AG09309 (cell line): ENCODE data around the gene APBB2.

Experiments used
- DNase-seq: peaks from one replicate; pipeline ENCODE4 v3.0.0-alpha.2; 2010; ENCODE audit warnings: low read depth
- H3K4me3 ChIP-seq: 2 replicates; pipeline ENCODE4 v1.5.1; 2011; ENCODE audit warnings: mild to moderate bottlenecking, low read depth, low read length, moderate library complexity; ENCODE audit not compliant: control insufficient read depth
- TF ChIP-seq, protein P1 (sequence below): IDR thresholded peaks from 2 replicates; pipeline ENCODE4 v1.5.1; 2011; ENCODE audit warnings: mild to moderate bottlenecking, low read depth, low read length, inconsistent platforms; ENCODE audit not compliant: insufficient read depth, control insufficient read depth; ENCODE audit errors: missing control alignments

APBB2 gene

DNA sequence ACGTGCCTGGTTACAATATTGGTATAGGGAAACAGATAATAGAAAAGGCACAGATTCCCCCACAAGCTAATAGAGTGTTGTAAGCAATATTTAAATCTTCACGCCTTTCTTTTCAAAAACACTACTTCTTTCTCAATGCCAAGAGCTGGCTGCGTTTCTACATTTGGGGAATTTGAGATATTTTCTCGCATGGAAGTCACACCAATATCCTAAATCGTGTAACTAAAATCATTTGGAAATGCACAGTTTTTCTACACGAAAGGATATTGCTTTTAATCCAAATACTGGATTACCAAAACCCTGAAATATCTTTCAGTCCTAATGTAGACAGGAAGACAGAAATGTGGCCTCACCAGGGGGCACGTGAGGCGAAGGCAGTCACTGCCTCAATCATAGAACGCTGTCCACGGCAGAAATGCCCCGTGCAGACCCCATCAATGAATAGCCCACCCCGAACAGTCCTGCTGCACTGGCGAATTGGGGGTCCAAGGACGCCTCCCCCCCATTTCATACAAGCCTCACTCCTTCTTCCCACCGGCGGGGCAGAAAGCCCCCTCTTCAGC, 358.0 kb downstream of the APBB2 start:
- no peak overlapping the region for H3K4me3 ChIP-seq
- TF ChIP-seq, protein P1, sequence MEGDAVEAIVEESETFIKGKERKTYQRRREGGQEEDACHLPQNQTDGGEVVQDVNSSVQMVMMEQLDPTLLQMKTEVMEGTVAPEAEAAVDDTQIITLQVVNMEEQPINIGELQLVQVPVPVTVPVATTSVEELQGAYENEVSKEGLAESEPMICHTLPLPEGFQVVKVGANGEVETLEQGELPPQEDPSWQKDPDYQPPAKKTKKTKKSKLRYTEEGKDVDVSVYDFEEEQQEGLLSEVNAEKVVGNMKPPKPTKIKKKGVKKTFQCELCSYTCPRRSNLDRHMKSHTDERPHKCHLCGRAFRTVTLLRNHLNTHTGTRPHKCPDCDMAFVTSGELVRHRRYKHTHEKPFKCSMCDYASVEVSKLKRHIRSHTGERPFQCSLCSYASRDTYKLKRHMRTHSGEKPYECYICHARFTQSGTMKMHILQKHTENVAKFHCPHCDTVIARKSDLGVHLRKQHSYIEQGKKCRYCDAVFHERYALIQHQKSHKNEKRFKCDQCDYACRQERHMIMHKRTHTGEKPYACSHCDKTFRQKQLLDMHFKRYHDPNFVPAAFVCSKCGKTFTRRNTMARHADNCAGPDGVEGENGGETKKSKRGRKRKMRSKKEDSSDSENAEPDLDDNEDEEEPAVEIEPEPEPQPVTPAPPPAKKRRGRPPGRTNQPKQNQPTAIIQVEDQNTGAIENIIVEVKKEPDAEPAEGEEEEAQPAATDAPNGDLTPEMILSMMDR: no peak
- no peak for DNase-seq

DNA sequence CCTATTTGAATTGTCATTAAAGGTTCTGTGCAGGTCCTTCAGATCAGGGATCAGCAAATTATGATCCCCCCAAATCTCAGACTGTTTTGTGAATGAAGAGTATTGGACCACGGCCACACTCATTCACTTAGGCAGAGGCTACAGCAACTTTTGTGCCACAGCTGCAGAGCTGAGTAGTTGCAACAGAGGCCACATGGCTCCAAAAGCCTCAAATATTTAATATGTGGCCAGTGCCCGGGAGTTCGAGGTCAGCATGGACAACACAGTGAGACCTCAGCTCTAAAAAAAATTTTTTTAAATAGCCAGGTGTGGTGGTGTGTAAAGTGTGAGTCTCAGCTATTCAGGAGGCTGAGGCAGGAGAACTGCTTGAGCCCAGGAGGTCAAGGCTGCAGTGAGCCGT, 363.8 kb downstream of the APBB2 start:
- no peak for DNase-seq
- TF ChIP-seq, protein P1: no peak
- H3K4me3 ChIP-seq: no peak overlapping the region

DNA sequence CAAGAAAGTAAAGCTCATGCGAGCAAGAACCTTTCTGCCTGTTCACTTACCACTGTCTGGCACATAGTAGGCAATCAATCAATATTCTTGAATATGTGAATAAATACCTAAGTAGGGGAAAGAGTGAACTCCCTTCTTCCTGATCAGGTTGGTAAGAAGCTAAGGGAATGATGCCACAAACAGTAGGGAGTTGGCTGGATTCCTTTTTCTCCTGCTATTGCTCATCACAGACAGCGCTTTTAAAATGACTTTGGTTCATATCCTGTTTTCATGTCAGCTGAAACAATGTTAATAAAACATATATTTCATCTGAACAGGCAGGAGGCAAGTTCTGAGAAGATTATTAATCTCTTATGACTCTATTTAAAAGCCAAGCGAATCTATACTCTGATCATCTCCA, 365.4 kb downstream of the APBB2 start:
- peak; percentile 10 for DNase-seq
- no peak overlapping the region for H3K4me3 ChIP-seq

DNA sequence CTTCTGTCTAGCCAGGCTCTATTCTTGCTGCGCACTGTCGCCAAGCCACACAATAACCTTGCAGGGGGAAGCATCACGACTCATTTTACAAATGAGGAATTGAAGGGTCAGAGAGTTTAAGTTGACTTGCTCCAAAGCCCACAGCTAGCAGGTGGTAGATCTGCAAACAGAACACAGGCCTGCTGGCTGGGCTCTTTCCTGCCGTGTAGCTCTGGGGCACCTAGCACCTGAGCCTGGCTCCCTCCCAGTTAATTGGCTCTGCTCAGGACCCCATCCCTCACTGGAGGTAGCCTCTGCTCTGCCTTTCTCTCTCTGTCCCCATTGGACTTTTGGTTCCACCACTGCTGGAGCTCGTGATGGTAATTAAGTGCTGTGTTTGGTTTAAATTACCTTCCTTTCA, 366.1 kb downstream of the APBB2 start:
- no peak overlapping the region for H3K4me3 ChIP-seq
- TF ChIP-seq, protein P1: no peak
- no peak for DNase-seq

More for the DNA sequence above, 365.4 kb downstream of the APBB2 start:
- TF ChIP-seq, protein P1: no peak

DNA sequence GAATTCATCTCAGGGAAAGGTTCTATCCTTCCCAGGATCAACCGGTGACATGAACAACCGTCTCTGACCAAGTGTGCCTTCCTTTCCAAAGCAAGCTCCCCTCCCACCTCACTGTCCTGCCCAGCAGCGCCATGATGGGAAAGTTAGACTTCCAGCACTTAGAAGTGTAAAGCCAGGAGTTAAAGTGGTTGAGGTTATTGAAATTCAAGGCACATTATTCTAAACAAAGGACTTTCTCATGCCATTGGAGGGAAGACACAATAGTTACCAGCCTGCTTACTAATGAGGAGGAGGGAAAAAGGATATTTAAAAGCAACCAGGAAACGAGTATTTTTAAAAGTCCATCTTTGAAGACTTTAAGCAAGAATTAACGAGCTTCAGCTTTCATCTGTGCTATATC, 367.8 kb downstream of the APBB2 start:
- no peak for DNase-seq
- no peak overlapping the region for H3K4me3 ChIP-seq
- TF ChIP-seq, protein P1: no peak

DNA sequence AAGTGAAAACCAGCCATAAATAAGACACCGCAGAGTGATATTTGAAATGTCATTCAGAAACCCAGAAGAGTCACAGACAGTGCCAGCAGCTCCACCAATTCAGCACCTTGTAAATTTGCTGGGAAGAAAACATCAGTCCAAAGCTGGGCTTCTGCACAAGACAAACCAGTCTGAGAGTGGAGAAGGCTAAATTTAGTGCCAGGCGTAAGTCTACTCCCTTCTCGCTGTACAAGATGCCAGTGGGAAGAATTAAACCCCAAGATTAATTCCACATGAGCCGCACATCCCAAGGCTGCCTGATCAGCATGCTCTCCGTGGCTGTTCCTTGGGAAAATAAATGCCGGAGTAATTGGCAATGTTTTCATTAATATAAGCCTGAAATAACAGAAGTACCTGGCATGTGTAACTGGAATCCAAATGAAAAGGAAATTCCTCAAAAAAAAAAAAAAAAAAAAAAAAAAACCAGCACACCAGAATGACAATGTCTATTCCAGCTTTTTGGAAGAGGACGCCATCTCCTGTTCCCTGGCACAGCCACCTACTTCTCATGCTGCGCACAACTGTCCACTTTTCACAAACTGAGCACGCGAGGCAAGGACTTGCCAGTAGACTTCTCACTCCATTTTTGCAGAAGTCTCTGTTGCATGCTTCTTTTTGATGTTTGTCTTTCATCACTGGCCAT, 369.0 kb downstream of the APBB2 start:
- peak; percentile 10 for DNase-seq
- TF ChIP-seq, protein P1: no peak
- H3K4me3 ChIP-seq: no peak overlapping the region
